ENCODE measurements around the gene CCL22. TPM values are rescaled to one million over a fixed set of nuclear protein-coding genes. Genes with fewer than 3 reads are reported as not detected.

Gene CCL22
- total RNA-seq, 2 experiments from 2014 or later, result not detected

GRCh38 chr16:57376313-57376818, 17.8 kb downstream of the CCL22 start:
- H3K36me3 ChIP-seq (ENCODE audit: insufficient read depth, low read length), result no peaks in the 10 kb centered on the region
- CTCF ChIA-PET, result no interaction called here
- H3K27me3 Mint-ChIP-seq, result no peaks in the 10 kb centered on the region
- TF ChIP-seq CTCF (IDR thresholded peaks at IDR 0.05), result no peak
- H3K4me3 Mint-ChIP-seq, result no peak overlapping the region
- H3K27ac Mint-ChIP-seq, result no peak overlapping the region
- no peak for DNase-seq
- no peak overlapping the region for H3K27ac ChIP-seq (ENCODE audit: low read depth in 1 of 2, low read length in 2 of 2)
- H3K4me1 Mint-ChIP-seq (ENCODE audit: low read depth), result no peaks in the 10 kb centered on the region
- H3K9me3 Mint-ChIP-seq, result no peaks in the 10 kb centered on the region
- H3K9me3 ChIP-seq (ENCODE audit: control insufficient read depth in 1 of 2, insufficient read depth in 1 of 2, low read length in 2 of 2), result no peaks in the 10 kb centered on the region
- POLR2A ChIA-PET, result no interaction called here
- intact Hi-C loops (cut with DNase I, micrococcal nuclease), result no loop called here
- H3K27me3 ChIP-seq (ENCODE audit: control insufficient read depth in 1 of 2, insufficient read depth in 2 of 2, low read length in 2 of 2), result no peaks in the 10 kb centered on the region
- H3K36me3 Mint-ChIP-seq (ENCODE audit: low read depth), result no peaks in the 10 kb centered on the region
- H3K4me3 ChIP-seq (ENCODE audit: low read length), result no peak overlapping the region
- no peak for ATAC-seq (ENCODE audit: poor library complexity)
- H3K4me1 ChIP-seq (ENCODE audit: insufficient read depth, low read length), result peaks cover 3% of the 10 kb centered on the region

GRCh38 chr16:57377080-57377841, 18.7 kb downstream of the CCL22 start:
- Histone ChIP-seq H3K4me3 (ENCODE audit: low read length) (no peak overlapping the region), H3K27ac (ENCODE audit: low read depth in 1 of 2, low read length in 2 of 2) (no peak overlapping the region), H3K27me3 (ENCODE audit: control insufficient read depth in 1 of 2, insufficient read depth in 2 of 2, low read length in 2 of 2) (no peaks in the 10 kb centered on the region), H3K9me3 (ENCODE audit: control insufficient read depth in 1 of 2, insufficient read depth in 1 of 2, low read length in 2 of 2) (no peaks in the 10 kb centered on the region), H3K36me3 (ENCODE audit: insufficient read depth, low read length) (no peaks in the 10 kb centered on the region), H3K4me1 (ENCODE audit: insufficient read depth, low read length) (peaks cover 4% of the 10 kb centered on the region)
- ChIA-PET POLR2A (no interaction called here), CTCF (no interaction called here)
- TF ChIP-seq CTCF (IDR thresholded peaks at IDR 0.05), result no peak
- Mint-ChIP-seq H3K4me1 (ENCODE audit: low read depth) (no peaks in the 10 kb centered on the region), H3K9me3 (no peaks in the 10 kb centered on the region), H3K36me3 (ENCODE audit: low read depth) (no peaks in the 10 kb centered on the region), H3K27me3 (no peaks in the 10 kb centered on the region), H3K4me3 (no peak overlapping the region), H3K27ac (no peak overlapping the region)
- no peak for ATAC-seq (ENCODE audit: poor library complexity)
- intact Hi-C loops (cut with DNase I, micrococcal nuclease), result no loop called here
- DNase-seq, result no peak

GRCh38 chr16:57379579-57379978, 21.0 kb downstream of the CCL22 start:
- intact Hi-C loops (cut with DNase I, micrococcal nuclease), result no loop called here
- no peaks in the 10 kb centered on the region for H3K27me3 ChIP-seq (ENCODE audit: control insufficient read depth in 1 of 2, insufficient read depth in 2 of 2, low read length in 2 of 2)
- no peak overlapping the region for H3K27ac ChIP-seq (ENCODE audit: low read depth in 1 of 2, low read length in 2 of 2)
- H3K4me3 ChIP-seq (ENCODE audit: low read length), result no peak overlapping the region
- Mint-ChIP-seq H3K27me3 (no peaks in the 10 kb centered on the region), H3K9me3 (no peaks in the 10 kb centered on the region), H3K36me3 (ENCODE audit: low read depth) (no peaks in the 10 kb centered on the region), H3K4me3 (no peak overlapping the region), H3K4me1 (ENCODE audit: low read depth) (no peaks in the 10 kb centered on the region), H3K27ac (no peak overlapping the region)
- no peaks in the 10 kb centered on the region for H3K36me3 ChIP-seq (ENCODE audit: insufficient read depth, low read length)
- no peaks in the 10 kb centered on the region for H3K9me3 ChIP-seq (ENCODE audit: control insufficient read depth in 1 of 2, insufficient read depth in 1 of 2, low read length in 2 of 2)
- ChIA-PET POLR2A (no interaction called here), CTCF (no interaction called here)
- DNase-seq, result no peak
- no peak for ATAC-seq (ENCODE audit: poor library complexity)
- H3K4me1 ChIP-seq (ENCODE audit: insufficient read depth, low read length), result peaks cover 4% of the 10 kb centered on the region
- TF ChIP-seq CTCF (IDR thresholded peaks at IDR 0.05), result no peak
